Osteoblast (primary cell): ENCODE data around the gene ATP13A2. TPM values are rescaled to one million over a fixed set of nuclear protein-coding genes. Genes with fewer than 3 reads are reported as not detected.
A peak's percentile ranks its signal among the peaks of the same experiment; 100 is the strongest.

ENCODE experiments used
- DNase-seq: peaks from one replicate; pipeline ENCODE4 v3.0.0; 2011; ENCODE audit warnings: low spot score, mixed read lengths; ENCODE audit not compliant: insufficient read length; ENCODE audit errors: missing footprints
- H2AFZ ChIP-seq: 2 replicates; pipeline ENCODE4 v1.6.0; 2011; ENCODE audit warnings: mild to moderate bottlenecking, low read length
- H3K27ac ChIP-seq: 2 replicates; pipeline ENCODE4 v1.5.1; 2011; ENCODE audit warnings: mild to moderate bottlenecking, low read depth, low read length, moderate library complexity
- H3K27me3 ChIP-seq: 2 replicates; pipeline ENCODE4 v1.6.0; 2012; ENCODE audit warnings: mild to moderate bottlenecking, control low read depth, inconsistent platforms, low read length, moderate library complexity; ENCODE audit not compliant: insufficient read depth
- H3K36me3 ChIP-seq: 2 replicates; pipeline ENCODE4 v1.5.1; 2011; ENCODE audit warnings: mild to moderate bottlenecking, low read length, control low read depth, moderate library complexity; ENCODE audit not compliant: insufficient read depth
- H3K4me1 ChIP-seq: 2 replicates; pipeline ENCODE4 v1.5.1; 2011; ENCODE audit warnings: mild to moderate bottlenecking, low read length, control low read depth, moderate library complexity; ENCODE audit not compliant: insufficient read depth
- H3K4me2 ChIP-seq: 2 replicates; pipeline ENCODE4 v1.6.0; 2011; ENCODE audit warnings: mild to moderate bottlenecking, low read length; ENCODE audit not compliant: insufficient read depth
- H3K4me3 ChIP-seq: fragments of 200-600 bp; sonication (generic); 3 replicates; pipeline ENCODE4 v1.5.1; 2012; ENCODE audit warnings: mild to moderate bottlenecking, low read length, inconsistent platforms; ENCODE audit not compliant: insufficient read depth
- H3K79me2 ChIP-seq: 2 replicates; pipeline ENCODE4 v1.6.0; 2012; ENCODE audit warnings: mild to moderate bottlenecking, low read length, control low read depth, inconsistent platforms; ENCODE audit not compliant: insufficient read depth
- H3K9me3 ChIP-seq: 2 replicates; pipeline ENCODE4 v1.5.1; 2011; ENCODE audit warnings: low read depth, low read length, control low read depth
- H4K20me1 ChIP-seq: 2 replicates; pipeline ENCODE4 v1.6.0; 2012; ENCODE audit warnings: mild to moderate bottlenecking, low read length, control low read depth; ENCODE audit not compliant: insufficient read depth
- CTCF ChIP-seq: IDR thresholded peaks from 2 replicates; pipeline ENCODE4 v1.5.1; 2011; ENCODE audit warnings: mild to moderate bottlenecking, low read depth, low read length, moderate library complexity; ENCODE audit errors: extremely low read depth
- total RNA-seq: library from RNA; depleted of rRNA; stranded (reverse); fragments of >200 nt; gene quantifications from 2 replicates; pipeline ENCODE4 v1.2.3, GENCODE V29; 2012

ATP13A2 gene
- total RNA-seq, 1 donor: 34.4 TPM

DNA sequence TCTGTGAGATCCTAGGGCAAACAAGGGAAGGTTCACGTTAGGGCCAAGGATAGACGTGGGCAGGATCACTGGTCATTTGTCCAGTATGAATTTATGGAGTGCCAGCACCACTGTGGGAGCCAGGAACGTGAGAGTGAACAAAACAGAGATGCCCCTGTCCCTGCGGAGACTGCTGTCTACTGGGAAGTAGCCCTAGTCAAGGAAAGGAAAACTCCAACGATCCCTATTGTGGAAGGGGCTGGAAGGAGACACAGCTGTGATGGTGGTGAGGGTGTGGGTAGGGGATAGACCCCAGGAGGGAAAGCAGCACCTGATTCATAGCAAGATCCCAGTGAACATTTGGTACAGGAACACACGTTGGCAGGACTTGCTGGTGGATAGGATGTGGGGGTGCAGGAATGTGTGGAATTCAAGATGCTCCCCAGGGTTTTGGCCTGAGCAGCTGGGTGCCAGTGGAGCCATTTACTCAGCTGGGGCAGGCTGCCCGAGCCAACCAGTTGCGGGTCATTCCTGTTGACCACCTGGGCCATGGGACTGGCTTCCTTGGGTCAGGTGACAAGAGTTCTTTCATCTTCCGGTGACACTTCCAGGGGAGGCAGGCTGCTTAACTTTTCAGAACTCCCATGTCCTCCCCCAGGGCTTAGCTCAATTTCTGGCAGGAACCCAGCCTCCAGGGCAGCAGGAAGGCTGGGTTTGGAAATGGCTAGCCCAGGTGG is 1.2 kb upstream of the ATP13A2 start:
- peak; percentile 89 for DNase-seq
- no peak overlapping the region for H2AFZ ChIP-seq
- H3K4me2 ChIP-seq: peak overlapping the region; percentile 47
- H3K9me3 ChIP-seq: no peaks in the 10 kb centered on the region
- no peak overlapping the region for H3K27ac ChIP-seq
- H3K4me3 ChIP-seq: no peak overlapping the region
- H3K4me1 ChIP-seq: peaks cover 42% of the 10 kb centered on the region
- peaks cover 25% of the 10 kb centered on the region for H4K20me1 ChIP-seq
- no peaks in the 10 kb centered on the region for H3K27me3 ChIP-seq
- no peak for TF ChIP-seq CTCF
- H3K36me3 ChIP-seq: peaks cover 1% of the 10 kb centered on the region
- peaks cover 13% of the 10 kb centered on the region for H3K79me2 ChIP-seq

DNA sequence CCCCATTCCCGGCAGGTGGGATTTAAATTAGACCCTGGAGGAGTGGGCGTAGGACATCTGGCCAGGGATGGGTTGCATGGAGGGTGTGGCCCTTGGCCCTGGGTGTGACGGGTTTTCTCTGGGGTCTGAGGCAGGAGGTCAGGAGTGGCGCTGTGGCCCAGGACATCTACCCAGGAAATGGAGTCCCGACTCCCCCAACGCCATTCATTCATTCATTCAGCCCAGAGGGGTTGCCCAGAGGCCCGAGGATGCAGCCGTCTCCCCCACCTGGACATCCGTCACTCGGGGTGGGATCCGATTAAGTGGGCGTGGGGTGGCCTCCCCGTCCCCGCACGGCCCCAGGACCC is 663 bp downstream of the ATP13A2 start:
- Histone ChIP-seq H3K27ac (no peak overlapping the region), H3K4me3 (peak overlapping the region; percentile 82), H3K27me3 (no peaks in the 10 kb centered on the region), H3K9me3 (no peaks in the 10 kb centered on the region), H2AFZ (peak overlapping the region; percentile 72), H4K20me1 (peaks cover 28% of the 10 kb centered on the region), H3K4me2 (peak overlapping the region; percentile 91), H3K79me2 (peaks cover 13% of the 10 kb centered on the region), H3K4me1 (peaks cover 37% of the 10 kb centered on the region), H3K36me3 (no peaks in the 10 kb centered on the region)
- DNase-seq: peak; percentile 86
- no peak for TF ChIP-seq CTCF

DNA sequence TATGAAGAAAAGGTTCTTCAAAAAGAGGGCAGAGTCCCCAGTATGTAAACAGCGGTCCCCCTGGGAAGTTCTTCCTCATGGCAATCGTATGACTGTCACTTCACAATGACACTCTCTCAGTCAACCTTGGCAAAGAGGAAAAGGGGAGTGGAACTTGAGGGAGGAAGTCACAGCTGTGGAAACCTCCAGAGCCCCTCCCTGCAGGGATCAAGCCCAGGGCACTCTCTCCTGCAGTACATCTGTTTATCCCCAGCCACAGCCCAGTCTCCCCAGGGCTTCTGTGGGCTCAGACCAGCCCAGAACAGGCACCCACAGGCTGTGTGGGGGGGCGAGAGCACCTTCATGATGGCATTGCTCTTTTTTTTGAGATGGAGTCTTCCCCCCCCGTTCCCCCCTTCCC is 2.0 kb downstream of the ATP13A2 start:
- peaks cover 35% of the 10 kb centered on the region for H3K4me1 ChIP-seq
- DNase-seq: peak; percentile 84
- no peak overlapping the region for H3K27ac ChIP-seq
- H3K27me3 ChIP-seq: no peaks in the 10 kb centered on the region
- no peak overlapping the region for H3K4me3 ChIP-seq
- H3K79me2 ChIP-seq: peaks cover 13% of the 10 kb centered on the region
- TF ChIP-seq CTCF: no peak
- H3K9me3 ChIP-seq: no peaks in the 10 kb centered on the region
- H3K4me2 ChIP-seq: no peak overlapping the region
- H4K20me1 ChIP-seq: peaks cover 34% of the 10 kb centered on the region
- no peak overlapping the region for H2AFZ ChIP-seq
- peaks cover 5% of the 10 kb centered on the region for H3K36me3 ChIP-seq

DNA sequence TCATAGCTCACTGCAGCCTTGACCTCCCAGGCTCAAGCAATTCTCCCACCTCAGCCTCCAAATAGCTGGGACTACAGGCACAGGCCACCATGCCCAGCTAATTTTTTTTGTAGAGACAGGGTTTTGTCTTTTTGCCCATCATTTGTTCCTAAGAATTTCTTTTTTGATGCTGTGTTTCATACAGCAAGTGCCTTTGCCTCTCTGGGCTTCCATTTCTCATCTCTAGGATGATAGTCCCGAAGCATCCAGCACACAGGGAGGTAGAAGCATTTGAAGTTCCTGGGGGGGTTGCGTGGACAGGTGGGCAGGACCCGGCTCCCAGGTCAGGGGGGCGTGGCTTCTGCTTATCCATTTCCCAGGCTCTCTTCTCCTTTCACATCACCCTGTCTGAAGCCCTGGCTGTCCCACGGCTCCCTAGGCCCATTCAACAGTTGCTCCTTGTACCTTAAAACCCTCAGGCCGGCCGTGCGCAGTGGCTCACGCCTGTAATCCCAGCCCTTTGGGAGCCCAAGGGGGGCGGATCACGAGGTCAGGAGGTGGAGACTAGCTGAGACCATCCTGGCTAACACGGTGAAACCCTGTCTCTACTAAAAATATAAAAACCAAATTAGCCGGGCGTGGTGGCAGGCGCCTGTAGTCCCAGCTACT is 3.4 kb downstream of the ATP13A2 start:
- Histone ChIP-seq H4K20me1 (peaks cover 42% of the 10 kb centered on the region), H2AFZ (no peak overlapping the region)

More for the DNA sequence above, 3.4 kb downstream of the ATP13A2 start:
- H3K27me3 ChIP-seq: no peaks in the 10 kb centered on the region
- peak; percentile 22 for DNase-seq
- H3K36me3 ChIP-seq: peaks cover 5% of the 10 kb centered on the region
- H3K4me1 ChIP-seq: peaks cover 38% of the 10 kb centered on the region
- H3K79me2 ChIP-seq: peaks cover 13% of the 10 kb centered on the region
- H3K27ac ChIP-seq: no peak overlapping the region
- H3K4me3 ChIP-seq: no peak overlapping the region
- H3K9me3 ChIP-seq: no peaks in the 10 kb centered on the region
- TF ChIP-seq CTCF: no peak
- H3K4me2 ChIP-seq: no peak overlapping the region
